ENCODE results near the gene NID2. TPM values are rescaled to one million over a fixed set of nuclear protein-coding genes. Genes with fewer than 3 reads are reported as not detected.

Gene NID2
- total and polyA plus RNA-seq, 2 of the 4 experiments (the other 2 are of a cell fraction): 101 to 303 TPM

GRCh38 chr14:52108823-52109222, 40.0 kb upstream of the NID2 start:
- no TSS peak for BruUV-seq (replicated peaks)
- POLR2A ChIA-PET (ENCODE audit: unreplicated experiment): no interaction called here
- DNase-seq: no peak

More at GRCh38 chr14:52108823-52109222, 40.0 kb upstream of the NID2 start:
- Histone ChIP-seq H3K9me3 (ENCODE audit: control insufficient read depth, insufficient read depth, low read length) (no peaks in the 10 kb centered on the region), H3K4me3 (ENCODE audit: insufficient read depth, low read depth, low read length) (no peak overlapping the region), H3K36me3 (ENCODE audit: control insufficient read depth, insufficient read depth, low read length) (no peaks in the 10 kb centered on the region), H3K18ac (ENCODE audit: low read depth, low read length) (peak overlapping the region; percentile 72), H4K8ac (ENCODE audit: low read depth in 2 of 2, low read length in 2 of 2) (peak overlapping the region; percentile 70 to 83), H2BK5ac (ENCODE audit: low read depth, low read length, poor library complexity, severe bottlenecking) (peak overlapping the region; percentile 49), H2BK15ac (ENCODE audit: low read depth, low read length) (peak overlapping the region; percentile 97), H3K4me1 (ENCODE audit: control insufficient read depth, insufficient read depth, low read length) (peaks cover 25% of the 10 kb centered on the region), H3K27me3 (ENCODE audit: control insufficient read depth, insufficient read depth, low read length) (no peaks in the 10 kb centered on the region), H3K56ac (ENCODE audit: extremely low read depth, insufficient read depth, low read length) (no peak overlapping the region), H2AK9ac (replicated peaks; ENCODE audit: low read depth, low read length, poor library complexity) (no peak overlapping the region), H3K9me1 (ENCODE audit: insufficient read depth, low read length) (peaks cover 11% of the 10 kb centered on the region), H3K9ac (ENCODE audit: low read depth, low read length) (no peak overlapping the region), H3K4me2 (ENCODE audit: low read depth, low read length) (no peak overlapping the region), H2AK5ac (ENCODE audit: low read depth, low read length) (peak overlapping the region; percentile 75), H4K91ac (ENCODE audit: insufficient read depth, low read depth, low read length) (peak overlapping the region; percentile 85), H3K79me1 (ENCODE audit: low read depth in 1 of 2, low read length in 2 of 2) (peaks cover 0 to 14% of the 10 kb centered on the region in 2 experiments; a peak in 2 of 4 replicates), H3K27ac (ENCODE audit: insufficient read depth, low read length) (peak overlapping the region; percentile 49; the same call in 1 of the 2 replicates), H3K23ac (ENCODE audit: low read depth, low read length) (peak overlapping the region; percentile 58; the same call in 1 of the 2 replicates), H2BK120ac (ENCODE audit: low read depth, low read length) (peak overlapping the region; percentile 94), H2AFZ (replicated peaks; ENCODE audit: low read length, poor library complexity) (no peak overlapping the region), H4K5ac (ENCODE audit: low read depth, low read length) (peak overlapping the region; percentile 78), H3K4ac (ENCODE audit: low read depth, low read length) (peak overlapping the region; percentile 67), H2BK20ac (ENCODE audit: low read depth, low read length) (peak overlapping the region; percentile 80), H3K14ac (replicated peaks; ENCODE audit: low read depth, low read length) (peak overlapping the region; percentile 86), H4K20me1 (ENCODE audit: insufficient read depth, low read length) (no peaks in the 10 kb centered on the region; the same call in 1 of the 2 replicates)
- dilution Hi-C loops (cut with HindIII; ENCODE audit: low sequenced_read_pairs, unreplicated experiment): no loop called here
- no peak for ATAC-seq (ENCODE audit: low read depth)
- in situ Hi-C loops (cut with MboI; ENCODE audit: low sequenced_read_pairs): no loop called here
- TF ChIP-seq POLR2A (IDR thresholded peaks at IDR 0.05; ENCODE audit: low read depth, low read length) (no peak), MAZ (IDR thresholded peaks at IDR 0.05; ENCODE audit: borderline replicate concordance, low read depth, low read length) (no peak), SMC3 (IDR thresholded peaks at IDR 0.05; ENCODE audit: low read depth, low read length) (no peak), ELK1 (IDR thresholded peaks at IDR 0.05; ENCODE audit: borderline replicate concordance, low read depth, low read length) (no peak), MAFK (IDR thresholded peaks at IDR 0.05; ENCODE audit: low read depth, low read length) (no peak), RFX5 (IDR thresholded peaks at IDR 0.05; ENCODE audit: low read depth, low read length) (no peak), RAD21 (IDR thresholded peaks at IDR 0.05; ENCODE audit: low read length) (no peak), NFE2L2 (IDR thresholded peaks at IDR 0.05; ENCODE audit: low read depth, low read length) (no peak), CEBPB (IDR thresholded peaks at IDR 0.05; ENCODE audit: low read depth, low read length) (no peak), MXI1 (IDR thresholded peaks at IDR 0.05; ENCODE audit: borderline replicate concordance, low read depth, low read length) (no peak), CHD1 (IDR thresholded peaks at IDR 0.05; ENCODE audit: low read depth, low read length) (no peak), BHLHE40 (IDR thresholded peaks at IDR 0.05; ENCODE audit: low read depth, low read length) (no peak), RCOR1 (IDR thresholded peaks at IDR 0.05; ENCODE audit: insufficient replicate concordance, low read length) (no peak), FOS (IDR thresholded peaks at IDR 0.05; ENCODE audit: low read depth, low read length) (no peak)
- TF ChIP-seq, protein P1, sequence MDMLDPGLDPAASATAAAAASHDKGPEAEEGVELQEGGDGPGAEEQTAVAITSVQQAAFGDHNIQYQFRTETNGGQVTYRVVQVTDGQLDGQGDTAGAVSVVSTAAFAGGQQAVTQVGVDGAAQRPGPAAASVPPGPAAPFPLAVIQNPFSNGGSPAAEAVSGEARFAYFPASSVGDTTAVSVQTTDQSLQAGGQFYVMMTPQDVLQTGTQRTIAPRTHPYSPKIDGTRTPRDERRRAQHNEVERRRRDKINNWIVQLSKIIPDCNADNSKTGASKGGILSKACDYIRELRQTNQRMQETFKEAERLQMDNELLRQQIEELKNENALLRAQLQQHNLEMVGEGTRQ (IDR thresholded peaks at IDR 0.05; ENCODE audit: low read depth, low read length): no peak
- CTCF ChIA-PET: no interaction called here
- intact Hi-C loops (cut with micrococcal nuclease): no loop called here
- WGBS, 2 experiments (ENCODE audit: extremely low coverage in 2 of 2, insufficient read length in 1 of 2): no CpG with 5 or more reads among the region's 1 CpG
